HepG2 (cell line): ENCODE results near the gene ACSS1. TPM values are rescaled to one million over a fixed set of nuclear protein-coding genes. Genes with fewer than 3 reads are reported as not detected.

Experiments
- DR1 ChIP-seq: sonication (generic); formaldehyde crosslinking; IDR thresholded peaks from 2 replicates; pipeline ENCODE4 v1.8.0; 2021; ENCODE audit warnings: mild to moderate bottlenecking, missing genetic modification reagents, inconsistent platforms
- EHMT2 ChIP-seq: fragments of 200-600 bp; sonication (generic); IDR thresholded peaks from 2 replicates; pipeline ENCODE4 v1.7.0; 2017; ENCODE audit warnings: antibody characterized with exemption, low read depth, low read length, borderline replicate concordance
- NR1H2 ChIP-seq: sonication (generic); formaldehyde crosslinking; IDR thresholded peaks from 2 replicates; pipeline ENCODE4 v1.8.1; 2022; ENCODE audit warnings: low read depth, missing genetic modification reagents, borderline replicate concordance
- RBM39 ChIP-seq: fragments of 200-400 bp; formaldehyde crosslinking; IDR thresholded peaks from one replicate; pipeline ENCODE4 v1.6.1; 2018; ENCODE audit warnings: antibody characterized with exemption, mild to moderate bottlenecking, low read depth, low read length; ENCODE audit not compliant: poor library complexity, severe bottlenecking
- ZNF335 ChIP-seq: sonication (generic); formaldehyde crosslinking; IDR thresholded peaks from 2 replicates; pipeline ENCODE4 v1.4.0; 2020; ENCODE audit warnings: missing genetic modification reagents
- ZNF343 ChIP-seq: sonication (generic); formaldehyde crosslinking; IDR thresholded peaks from 2 replicates; pipeline ENCODE4 v1.4.0; 2020; ENCODE audit warnings: mild to moderate bottlenecking, missing genetic modification reagents
- ZNF382 ChIP-seq: sonication (generic); formaldehyde crosslinking; IDR thresholded peaks from 2 replicates; pipeline ENCODE4 v1.5.0; 2020; ENCODE audit warnings: missing genetic modification reagents, mild to moderate bottlenecking, borderline replicate concordance
- polyA plus RNA-seq, 8 experiments: library from polyadenylated mRNA; depleted of rRNA in 3 of 8; stranded (reverse) in 7 of 8; unstranded in 1 of 8; fragments of >200 nt; fragmentation: Illumina TruSeq in 4 of 8; extraction: Trizol in 4 of 8; gene quantifications; 2 replicates each; pipeline versions ENCODE4 v1.2.1 to v1.2.3, GENCODE V29; 2011 to 2016; ENCODE audit warnings: low read depth in 4 of 8, missing spikeins in 1 of 8, mixed read lengths in 1 of 8; ENCODE audit not compliant: insufficient read depth in 1 of 8
- total RNA-seq, 5 experiments: library from RNA; depleted of rRNA; stranded (reverse); fragments of >200 nt; fragmentation: Illumina TruSeq; extraction: Trizol; gene quantifications; 2 replicates each; pipeline ENCODE4 v1.2.3, GENCODE V29; 2016; ENCODE audit warnings: low read depth in 1 of 5
- TF ChIP-seq, protein P1 (sequence below): sonication (generic); formaldehyde crosslinking; IDR thresholded peaks from 2 replicates; pipeline ENCODE4 v1.4.0; 2020; ENCODE audit warnings: missing genetic modification reagents
- TF ChIP-seq, protein P2 (sequence below): sonication (generic); formaldehyde crosslinking; IDR thresholded peaks from 2 replicates; pipeline ENCODE4 v1.4.0; 2020; ENCODE audit warnings: missing genetic modification reagents, borderline replicate concordance
- TF ChIP-seq, protein P3 (sequence below): sonication (generic); formaldehyde crosslinking; IDR thresholded peaks from 2 replicates; pipeline ENCODE4 v1.4.0; 2020; ENCODE audit warnings: mild to moderate bottlenecking, low read depth, missing genetic modification reagents
- TF ChIP-seq, protein P4 (sequence below): sonication (generic); formaldehyde crosslinking; IDR thresholded peaks from 2 replicates; pipeline ENCODE4 v1.4.0; 2020; ENCODE audit warnings: mild to moderate bottlenecking, missing genetic modification reagents
- TF ChIP-seq, protein P5 (sequence below): sonication (generic); formaldehyde crosslinking; IDR thresholded peaks from 2 replicates; pipeline ENCODE4 v1.4.0; 2020; ENCODE audit warnings: mild to moderate bottlenecking, missing genetic modification reagents
- TF ChIP-seq, protein P6 (sequence below): sonication (generic); formaldehyde crosslinking; IDR thresholded peaks from 2 replicates; pipeline ENCODE4 v1.5.1; 2020; ENCODE audit warnings: mild to moderate bottlenecking, missing genetic modification reagents, borderline replicate concordance
- TF ChIP-seq, protein P7 (sequence below): sonication (generic); formaldehyde crosslinking; IDR thresholded peaks from 2 replicates; pipeline ENCODE4 v1.8.1; 2022; ENCODE audit warnings: mild to moderate bottlenecking, missing genetic modification reagents

Gene ACSS1
- total and polyA plus RNA-seq, 2 of the 13 experiments (the other 11 are each of a cell fraction or from before 2014, with no cell fraction given) = 15.2 to 41.6 TPM

DNA sequence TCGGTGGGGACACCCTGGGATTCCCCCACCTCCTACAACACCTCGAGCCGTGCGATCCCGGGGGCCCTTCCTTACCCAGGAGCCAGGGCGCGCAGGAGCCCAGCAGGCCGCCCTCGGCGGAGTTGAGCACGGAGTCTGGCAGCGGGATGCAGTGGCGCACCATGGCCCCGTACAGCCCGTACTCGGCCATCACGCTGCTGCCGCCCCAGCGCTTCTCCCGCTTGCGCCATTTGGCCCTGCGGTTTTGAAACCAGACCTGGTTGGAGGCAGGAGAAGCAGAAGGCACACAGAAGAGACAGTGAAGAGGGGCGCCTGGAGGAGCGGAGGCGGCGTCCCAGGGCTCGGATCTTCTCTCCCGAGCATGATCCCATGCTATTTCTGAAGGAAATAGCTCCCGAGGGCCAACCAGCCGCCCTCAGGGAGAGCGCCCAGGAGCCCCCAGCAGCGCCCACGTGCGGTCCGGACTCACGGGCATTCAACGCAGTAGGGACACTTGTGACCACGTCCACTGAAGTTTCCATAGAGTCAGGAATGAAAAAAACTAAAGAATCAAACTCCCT lies 19.8 kb upstream of the ACSS1 start (continued):
- 0 out of 2 replicates have a peak, but pooled peaks have one; percentile 60 for TF ChIP-seq ZNF343 (CRISPR knock-in tag)
- TF ChIP-seq, protein P1, sequence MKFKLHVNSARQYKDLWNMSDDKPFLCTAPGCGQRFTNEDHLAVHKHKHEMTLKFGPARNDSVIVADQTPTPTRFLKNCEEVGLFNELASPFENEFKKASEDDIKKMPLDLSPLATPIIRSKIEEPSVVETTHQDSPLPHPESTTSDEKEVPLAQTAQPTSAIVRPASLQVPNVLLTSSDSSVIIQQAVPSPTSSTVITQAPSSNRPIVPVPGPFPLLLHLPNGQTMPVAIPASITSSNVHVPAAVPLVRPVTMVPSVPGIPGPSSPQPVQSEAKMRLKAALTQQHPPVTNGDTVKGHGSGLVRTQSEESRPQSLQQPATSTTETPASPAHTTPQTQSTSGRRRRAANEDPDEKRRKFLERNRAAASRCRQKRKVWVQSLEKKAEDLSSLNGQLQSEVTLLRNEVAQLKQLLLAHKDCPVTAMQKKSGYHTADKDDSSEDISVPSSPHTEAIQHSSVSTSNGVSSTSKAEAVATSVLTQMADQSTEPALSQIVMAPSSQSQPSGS (CRISPR knock-in tag) = no peak
- TF ChIP-seq, protein P2, sequence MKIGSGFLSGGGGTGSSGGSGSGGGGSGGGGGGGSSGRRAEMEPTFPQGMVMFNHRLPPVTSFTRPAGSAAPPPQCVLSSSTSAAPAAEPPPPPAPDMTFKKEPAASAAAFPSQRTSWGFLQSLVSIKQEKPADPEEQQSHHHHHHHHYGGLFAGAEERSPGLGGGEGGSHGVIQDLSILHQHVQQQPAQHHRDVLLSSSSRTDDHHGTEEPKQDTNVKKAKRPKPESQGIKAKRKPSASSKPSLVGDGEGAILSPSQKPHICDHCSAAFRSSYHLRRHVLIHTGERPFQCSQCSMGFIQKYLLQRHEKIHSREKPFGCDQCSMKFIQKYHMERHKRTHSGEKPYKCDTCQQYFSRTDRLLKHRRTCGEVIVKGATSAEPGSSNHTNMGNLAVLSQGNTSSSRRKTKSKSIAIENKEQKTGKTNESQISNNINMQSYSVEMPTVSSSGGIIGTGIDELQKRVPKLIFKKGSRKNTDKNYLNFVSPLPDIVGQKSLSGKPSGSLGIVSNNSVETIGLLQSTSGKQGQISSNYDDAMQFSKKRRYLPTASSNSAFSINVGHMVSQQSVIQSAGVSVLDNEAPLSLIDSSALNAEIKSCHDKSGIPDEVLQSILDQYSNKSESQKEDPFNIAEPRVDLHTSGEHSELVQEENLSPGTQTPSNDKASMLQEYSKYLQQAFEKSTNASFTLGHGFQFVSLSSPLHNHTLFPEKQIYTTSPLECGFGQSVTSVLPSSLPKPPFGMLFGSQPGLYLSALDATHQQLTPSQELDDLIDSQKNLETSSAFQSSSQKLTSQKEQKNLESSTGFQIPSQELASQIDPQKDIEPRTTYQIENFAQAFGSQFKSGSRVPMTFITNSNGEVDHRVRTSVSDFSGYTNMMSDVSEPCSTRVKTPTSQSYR (CRISPR knock-in tag) = 0 out of 2 replicates have a peak, but pooled peaks have one; percentile 22
- TF ChIP-seq, protein P3, sequence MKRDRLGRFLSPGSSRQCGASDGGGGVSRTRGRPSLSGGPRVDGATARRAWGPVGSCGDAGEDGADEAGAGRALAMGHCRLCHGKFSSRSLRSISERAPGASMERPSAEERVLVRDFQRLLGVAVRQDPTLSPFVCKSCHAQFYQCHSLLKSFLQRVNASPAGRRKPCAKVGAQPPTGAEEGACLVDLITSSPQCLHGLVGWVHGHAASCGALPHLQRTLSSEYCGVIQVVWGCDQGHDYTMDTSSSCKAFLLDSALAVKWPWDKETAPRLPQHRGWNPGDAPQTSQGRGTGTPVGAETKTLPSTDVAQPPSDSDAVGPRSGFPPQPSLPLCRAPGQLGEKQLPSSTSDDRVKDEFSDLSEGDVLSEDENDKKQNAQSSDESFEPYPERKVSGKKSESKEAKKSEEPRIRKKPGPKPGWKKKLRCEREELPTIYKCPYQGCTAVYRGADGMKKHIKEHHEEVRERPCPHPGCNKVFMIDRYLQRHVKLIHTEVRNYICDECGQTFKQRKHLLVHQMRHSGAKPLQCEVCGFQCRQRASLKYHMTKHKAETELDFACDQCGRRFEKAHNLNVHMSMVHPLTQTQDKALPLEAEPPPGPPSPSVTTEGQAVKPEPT = no peak
- TF ChIP-seq, protein P4, sequence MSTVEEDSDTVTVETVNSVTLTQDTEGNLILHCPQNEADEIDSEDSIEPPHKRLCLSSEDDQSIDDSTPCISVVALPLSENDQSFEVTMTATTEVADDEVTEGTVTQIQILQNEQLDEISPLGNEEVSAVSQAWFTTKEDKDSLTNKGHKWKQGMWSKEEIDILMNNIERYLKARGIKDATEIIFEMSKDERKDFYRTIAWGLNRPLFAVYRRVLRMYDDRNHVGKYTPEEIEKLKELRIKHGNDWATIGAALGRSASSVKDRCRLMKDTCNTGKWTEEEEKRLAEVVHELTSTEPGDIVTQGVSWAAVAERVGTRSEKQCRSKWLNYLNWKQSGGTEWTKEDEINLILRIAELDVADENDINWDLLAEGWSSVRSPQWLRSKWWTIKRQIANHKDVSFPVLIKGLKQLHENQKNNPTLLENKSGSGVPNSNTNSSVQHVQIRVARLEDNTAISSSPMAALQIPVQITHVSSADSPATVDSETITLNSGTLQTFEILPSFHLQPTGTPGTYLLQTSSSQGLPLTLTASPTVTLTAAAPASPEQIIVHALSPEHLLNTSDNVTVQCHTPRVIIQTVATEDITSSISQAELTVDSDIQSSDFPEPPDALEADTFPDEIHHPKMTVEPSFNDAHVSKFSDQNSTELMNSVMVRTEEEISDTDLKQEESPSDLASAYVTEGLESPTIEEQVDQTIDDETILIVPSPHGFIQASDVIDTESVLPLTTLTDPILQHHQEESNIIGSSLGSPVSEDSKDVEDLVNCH (CRISPR knock-in tag) = no peak
- peak; percentile 54 for TF ChIP-seq RBM39
- TF ChIP-seq DR1 (CRISPR knock-in tag) = no peak
- 0 out of 2 replicates have a peak, but pooled peaks have one; percentile 32 for TF ChIP-seq EHMT2
- TF ChIP-seq, protein P5, sequence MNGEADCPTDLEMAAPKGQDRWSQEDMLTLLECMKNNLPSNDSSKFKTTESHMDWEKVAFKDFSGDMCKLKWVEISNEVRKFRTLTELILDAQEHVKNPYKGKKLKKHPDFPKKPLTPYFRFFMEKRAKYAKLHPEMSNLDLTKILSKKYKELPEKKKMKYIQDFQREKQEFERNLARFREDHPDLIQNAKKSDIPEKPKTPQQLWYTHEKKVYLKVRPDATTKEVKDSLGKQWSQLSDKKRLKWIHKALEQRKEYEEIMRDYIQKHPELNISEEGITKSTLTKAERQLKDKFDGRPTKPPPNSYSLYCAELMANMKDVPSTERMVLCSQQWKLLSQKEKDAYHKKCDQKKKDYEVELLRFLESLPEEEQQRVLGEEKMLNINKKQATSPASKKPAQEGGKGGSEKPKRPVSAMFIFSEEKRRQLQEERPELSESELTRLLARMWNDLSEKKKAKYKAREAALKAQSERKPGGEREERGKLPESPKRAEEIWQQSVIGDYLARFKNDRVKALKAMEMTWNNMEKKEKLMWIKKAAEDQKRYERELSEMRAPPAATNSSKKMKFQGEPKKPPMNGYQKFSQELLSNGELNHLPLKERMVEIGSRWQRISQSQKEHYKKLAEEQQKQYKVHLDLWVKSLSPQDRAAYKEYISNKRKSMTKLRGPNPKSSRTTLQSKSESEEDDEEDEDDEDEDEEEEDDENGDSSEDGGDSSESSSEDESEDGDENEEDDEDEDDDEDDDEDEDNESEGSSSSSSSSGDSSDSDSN (CRISPR knock-in tag) = peak; percentile 77
- TF ChIP-seq, protein P6, sequence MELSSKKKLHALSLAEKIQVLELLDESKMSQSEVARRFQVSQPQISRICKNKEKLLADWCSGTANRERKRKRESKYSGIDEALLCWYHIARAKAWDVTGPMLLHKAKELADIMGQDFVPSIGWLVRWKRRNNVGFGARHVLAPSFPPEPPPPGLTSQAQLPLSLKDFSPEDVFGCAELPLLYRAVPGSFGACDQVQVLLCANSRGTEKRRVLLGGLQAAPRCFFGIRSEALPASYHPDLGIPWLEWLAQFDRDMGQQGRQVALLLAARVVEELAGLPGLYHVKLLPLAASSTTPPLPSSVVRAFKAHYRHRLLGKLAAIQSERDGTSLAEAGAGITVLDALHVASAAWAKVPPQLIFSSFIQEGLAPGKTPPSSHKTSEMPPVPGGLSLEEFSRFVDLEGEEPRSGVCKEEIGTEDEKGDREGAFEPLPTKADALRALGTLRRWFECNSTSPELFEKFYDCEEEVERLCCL = no peak
- TF ChIP-seq ZNF382 (CRISPR knock-in tag) = no peak
- TF ChIP-seq, protein P7, sequence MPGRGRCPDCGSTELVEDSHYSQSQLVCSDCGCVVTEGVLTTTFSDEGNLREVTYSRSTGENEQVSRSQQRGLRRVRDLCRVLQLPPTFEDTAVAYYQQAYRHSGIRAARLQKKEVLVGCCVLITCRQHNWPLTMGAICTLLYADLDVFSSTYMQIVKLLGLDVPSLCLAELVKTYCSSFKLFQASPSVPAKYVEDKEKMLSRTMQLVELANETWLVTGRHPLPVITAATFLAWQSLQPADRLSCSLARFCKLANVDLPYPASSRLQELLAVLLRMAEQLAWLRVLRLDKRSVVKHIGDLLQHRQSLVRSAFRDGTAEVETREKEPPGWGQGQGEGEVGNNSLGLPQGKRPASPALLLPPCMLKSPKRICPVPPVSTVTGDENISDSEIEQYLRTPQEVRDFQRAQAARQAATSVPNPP (CRISPR knock-in tag) = no peak
- no peak for TF ChIP-seq ZNF335
- TF ChIP-seq NR1H2 (CRISPR knock-in tag) = no peak
